Measurements from ENCODE around the gene ZC3H10. TPM values are rescaled to one million over a fixed set of nuclear protein-coding genes. Genes with fewer than 3 reads are reported as not detected.
A peak's percentile ranks its signal among the peaks of the same experiment; 100 is the strongest.
"Not testable (repeated sequence)": the region's sequence is repeated elsewhere in the genome, so short reads cannot be mapped to it uniquely, and the experiment has no call there.

Gene ZC3H10, protein sequence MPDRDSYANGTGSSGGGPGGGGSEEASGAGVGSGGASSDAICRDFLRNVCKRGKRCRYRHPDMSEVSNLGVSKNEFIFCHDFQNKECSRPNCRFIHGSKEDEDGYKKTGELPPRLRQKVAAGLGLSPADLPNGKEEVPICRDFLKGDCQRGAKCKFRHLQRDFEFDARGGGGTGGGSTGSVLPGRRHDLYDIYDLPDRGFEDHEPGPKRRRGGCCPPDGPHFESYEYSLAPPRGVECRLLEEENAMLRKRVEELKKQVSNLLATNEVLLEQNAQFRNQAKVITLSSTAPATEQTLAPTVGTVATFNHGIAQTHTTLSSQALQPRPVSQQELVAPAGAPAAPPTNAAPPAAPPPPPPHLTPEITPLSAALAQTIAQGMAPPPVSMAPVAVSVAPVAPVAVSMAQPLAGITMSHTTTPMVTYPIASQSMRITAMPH
- total RNA-seq = 10 to 100 TPM in 3 of 8 experiments, 1 to 10 TPM in 5; 5.8 to 11.7 (median 8.0) TPM

DNA sequence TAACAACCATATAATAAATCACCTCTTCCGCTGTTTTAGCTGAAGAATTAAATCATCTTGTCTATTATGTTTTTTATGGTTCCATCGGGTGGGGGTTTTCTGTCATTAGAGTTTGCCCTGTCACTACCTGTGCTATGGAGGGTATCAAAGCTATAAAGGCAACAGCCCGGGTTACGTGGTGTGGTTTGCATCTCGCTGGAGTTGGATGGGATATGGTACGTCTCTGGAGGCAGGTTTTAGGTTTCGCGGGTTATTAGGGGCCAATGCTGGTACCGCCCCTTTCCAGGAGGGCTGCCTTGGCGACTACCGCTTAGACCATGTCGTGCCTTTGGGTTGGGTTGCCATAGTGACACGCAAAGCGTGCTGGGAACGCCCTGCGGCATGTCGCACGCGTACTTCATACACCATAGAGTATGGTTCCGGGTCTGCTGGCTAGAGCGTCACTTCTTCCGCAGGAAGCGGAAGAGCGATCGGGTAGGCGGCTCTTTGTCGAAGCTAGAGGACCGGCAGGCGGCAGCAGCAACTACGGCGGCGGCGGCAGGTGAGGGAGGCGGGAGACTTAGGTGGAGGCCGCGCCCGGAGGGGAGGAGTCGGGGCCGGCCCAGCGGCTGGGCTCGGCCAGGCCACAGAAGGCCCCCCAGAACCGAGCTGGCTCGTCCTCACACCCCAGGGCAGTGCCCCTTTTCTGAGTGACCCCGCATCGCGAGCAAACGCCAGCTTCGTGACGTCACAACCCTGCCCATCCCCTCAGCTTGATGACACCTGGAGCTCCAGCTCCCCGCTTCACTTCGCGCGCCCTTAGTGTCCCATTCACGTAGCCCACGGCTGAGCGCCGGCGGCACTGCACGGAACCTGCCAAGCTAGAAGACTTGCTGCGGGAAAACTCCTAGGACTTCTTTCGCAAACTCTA is at the start of gene ZC3H10:
Gene ZC3H10 (plus strand): TSS at position 489 of the 910 bp plus-strand sequence. CDS start 2,297 bp downstream, outside the sequence.
- ATAC-seq (replicated peaks in 6 of 8) = peak; percentile 56 to 90 (median 88)
- in situ Hi-C loops (cut with MboI; ENCODE audit: low pct_unique_long_range_greater_than_20kb in 2 of 9, low sequenced_read_pairs in 9 of 9, unreplicated experiment in 9 of 9) = no loop called here
- Histone ChIP-seq H3K4me1 (replicated peaks in 1 of 2) (peaks cover 9 to 15% of the 10 kb centered on the region in 2 donors), H3K4me3 (peak within 1 kb of the TSS; percentile 73 to 95 (median 77)), H3K27ac (peak within 1 kb of the TSS; percentile 87 to 93)
- WGBS, 10 experiments = 0 to 1% (median 0%) methylated on average over 1 to 35 of the region's 61 CpGs; no CpG with 5 or more reads in 1 of the 10 experiments

DNA sequence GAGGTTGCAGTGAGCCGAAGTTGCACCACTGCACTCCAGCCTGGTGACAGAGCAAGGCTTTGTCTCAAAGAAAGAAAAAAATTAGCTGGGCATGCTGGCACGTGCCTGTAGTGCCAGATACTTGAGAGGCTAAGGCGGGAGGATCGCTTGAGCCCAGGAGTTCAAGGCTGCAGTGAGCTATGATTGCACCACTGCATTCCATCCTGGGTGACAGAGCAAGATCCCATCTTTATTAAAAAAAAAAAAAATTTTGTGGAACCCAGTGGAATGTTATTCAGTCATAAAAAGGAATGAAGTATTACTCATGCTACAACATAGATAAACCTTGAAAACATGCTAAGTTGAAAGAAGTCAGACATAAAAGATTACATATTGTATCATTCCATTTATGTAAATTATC is 46.4 kb upstream of the ZC3H10 start:
- H3K27ac ChIP-seq = no peak overlapping the region
- no peak for ATAC-seq (replicated peaks in 6 of 8)
- 15 to 83% (median 54%) methylated on average over 1 to 4 of the region's 4 CpGs; no CpG with 5 or more reads in 3 of the 10 experiments for WGBS, 10 experiments
- H3K4me3 ChIP-seq = no peak overlapping the region
- no peaks in the 10 kb centered on the region for H3K4me1 ChIP-seq (replicated peaks in 1 of 2)
- in situ Hi-C loops (cut with MboI; ENCODE audit: low pct_unique_long_range_greater_than_20kb in 2 of 9, low sequenced_read_pairs in 9 of 9, unreplicated experiment in 9 of 9) = no loop called here

DNA sequence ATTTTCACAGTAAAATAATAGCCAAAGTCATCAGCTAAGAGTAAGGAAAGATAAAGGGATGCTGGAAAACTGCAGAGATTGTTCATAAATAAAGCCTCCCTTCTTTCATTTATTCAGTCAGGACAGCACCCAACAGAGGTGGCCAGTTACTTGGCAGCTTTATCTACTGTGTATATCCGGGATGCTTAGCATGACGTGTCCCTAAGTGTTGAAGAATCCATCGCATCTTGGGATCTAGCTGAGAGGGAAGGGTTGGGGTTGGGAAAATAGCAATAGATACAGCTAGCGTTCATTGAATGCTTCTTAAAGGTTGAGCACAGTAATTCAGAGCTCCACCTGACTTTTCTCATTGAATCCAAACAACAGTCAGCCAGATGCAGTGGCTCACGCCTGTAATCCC is 43.7 kb upstream of the ZC3H10 start:
- WGBS, 10 experiments = 65 to 100% (median 79%) methylated on average over 2 to 4 of the region's 5 CpGs; no CpG with 5 or more reads in 2 of the 10 experiments
- in situ Hi-C loops (cut with MboI; ENCODE audit: low pct_unique_long_range_greater_than_20kb in 2 of 9, low sequenced_read_pairs in 9 of 9, unreplicated experiment in 9 of 9) = no loop called here

DNA sequence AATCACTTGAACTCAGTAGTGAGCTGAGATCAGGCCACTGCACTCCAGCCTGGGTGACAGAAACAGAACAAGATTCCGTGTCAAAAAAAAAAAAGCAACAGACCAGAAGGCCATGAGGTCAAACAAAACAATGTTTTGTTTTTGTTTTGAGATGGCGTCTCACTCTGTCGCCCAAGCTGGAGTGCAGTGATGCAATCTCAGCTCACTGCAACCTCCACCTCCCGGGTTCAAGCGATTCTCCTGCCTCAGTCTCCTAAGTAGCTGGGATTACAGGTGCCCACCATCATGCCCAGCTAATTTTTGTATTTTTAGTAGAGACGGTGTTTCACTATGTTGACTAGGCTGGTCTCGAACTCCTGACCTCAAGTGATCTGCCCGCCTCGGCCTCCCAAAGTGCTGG is 40.1 kb upstream of the ZC3H10 start:
- H3K4me3 ChIP-seq; ATAC-seq (replicated peaks in 6 of 8); H3K27ac ChIP-seq; in situ Hi-C loops (cut with MboI; ENCODE audit: low pct_unique_long_range_greater_than_20kb in 2 of 9, low sequenced_read_pairs in 9 of 9, unreplicated experiment in 9 of 9); H3K4me1 ChIP-seq (replicated peaks in 1 of 2): not testable (repeated sequence)
- WGBS, 10 experiments = 81 to 100% (median 97%) methylated on average over 1 to 7 of the region's 9 CpGs; no CpG with 5 or more reads in 2 of the 10 experiments

More for the DNA sequence above, 43.7 kb upstream of the ZC3H10 start:
- Histone ChIP-seq H3K27ac (no peak overlapping the region), H3K4me1 (replicated peaks in 1 of 2) (no peaks in the 10 kb centered on the region), H3K4me3 (no peak overlapping the region)
- no peak for ATAC-seq (replicated peaks in 6 of 8)

DNA sequence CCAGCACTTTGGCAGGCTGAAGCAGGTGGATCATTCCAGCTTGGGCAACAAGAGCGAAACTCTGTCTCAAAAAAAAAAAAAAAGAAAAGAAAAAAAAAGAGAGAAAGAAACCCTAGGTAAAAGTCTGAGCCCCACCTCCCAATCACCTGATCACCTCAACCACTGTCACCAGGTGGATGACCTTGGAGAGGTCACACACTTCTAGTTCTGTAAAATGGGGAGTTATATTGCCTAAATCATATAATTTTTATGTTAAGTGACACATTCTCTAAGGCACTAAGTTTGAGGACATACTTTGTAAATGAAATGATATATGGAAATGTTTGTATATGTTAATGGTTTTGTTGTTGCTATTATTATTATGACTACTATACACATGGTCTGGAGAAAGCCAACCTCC is 39.6 kb upstream of the ZC3H10 start:
- WGBS, 10 experiments = 100% methylated on average over 1 of the region's 1 CpG; no CpG with 5 or more reads in 6 of the 10 experiments

DNA sequence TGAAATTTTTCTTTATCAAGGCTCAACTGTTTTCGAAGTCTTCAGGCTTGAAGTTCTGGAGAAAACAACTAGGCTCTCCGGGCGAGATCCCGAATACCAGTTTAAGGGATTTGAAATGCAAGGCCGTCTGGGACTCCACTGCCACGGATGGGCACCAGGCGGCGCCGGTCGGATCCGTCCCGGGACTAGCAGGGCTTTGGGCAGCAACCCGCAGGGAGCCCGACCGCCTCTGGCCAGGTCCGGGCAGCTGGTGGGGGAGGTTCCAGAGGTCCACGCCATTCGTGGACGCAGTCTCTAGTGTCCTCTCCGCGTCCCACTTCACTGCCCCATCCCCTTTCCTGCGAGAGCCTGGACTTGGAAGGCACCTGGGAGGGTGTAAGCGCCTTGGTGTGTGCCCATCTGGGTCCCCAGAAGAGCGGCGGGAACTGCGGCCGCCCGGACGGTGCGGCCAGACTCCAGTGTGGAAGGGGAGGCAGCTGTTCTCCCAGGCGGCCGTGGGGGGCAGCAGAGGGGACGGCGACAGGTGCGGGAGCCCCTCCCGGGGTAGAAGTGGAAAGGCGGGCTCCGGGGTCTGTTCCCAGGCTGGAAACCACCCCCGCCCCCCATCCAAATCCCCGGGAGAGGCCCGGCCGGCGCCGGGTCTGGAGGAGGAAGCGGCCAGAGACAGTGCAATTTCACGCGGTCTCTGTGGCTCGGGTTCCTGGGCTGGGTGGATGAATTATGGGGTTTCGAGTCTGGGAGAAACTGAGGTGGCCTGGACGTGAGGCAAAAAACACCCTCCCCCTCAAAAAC is 38.9 kb upstream of the ZC3H10 start:
- 3 to 20% (median 5%) methylated on average over 2 to 12 of the region's 50 CpGs; no CpG with 5 or more reads in 3 of the 10 experiments for WGBS, 10 experiments
- ATAC-seq (replicated peaks in 6 of 8) = peak; percentile 77 to 88 (median 81)
- H3K4me3 ChIP-seq = peak overlapping the region; percentile 20 to 43 (median 38)
- peaks cover 4% of the 10 kb centered on the region in 2 donors for H3K4me1 ChIP-seq (replicated peaks in 1 of 2)
- no peak overlapping the region for H3K27ac ChIP-seq
- in situ Hi-C loops (cut with MboI; ENCODE audit: low pct_unique_long_range_greater_than_20kb in 2 of 9, low sequenced_read_pairs in 9 of 9, unreplicated experiment in 9 of 9) = no loop called here

More for the DNA sequence above, 39.6 kb upstream of the ZC3H10 start:
- H3K27ac ChIP-seq = no peak overlapping the region
- in situ Hi-C loops (cut with MboI; ENCODE audit: low pct_unique_long_range_greater_than_20kb in 2 of 9, low sequenced_read_pairs in 9 of 9, unreplicated experiment in 9 of 9) = no loop called here
- no peak for ATAC-seq (replicated peaks in 6 of 8)
- H3K4me1 ChIP-seq (replicated peaks in 1 of 2) = peaks cover 4% of the 10 kb centered on the region in 2 donors
- no peak overlapping the region for H3K4me3 ChIP-seq

DNA sequence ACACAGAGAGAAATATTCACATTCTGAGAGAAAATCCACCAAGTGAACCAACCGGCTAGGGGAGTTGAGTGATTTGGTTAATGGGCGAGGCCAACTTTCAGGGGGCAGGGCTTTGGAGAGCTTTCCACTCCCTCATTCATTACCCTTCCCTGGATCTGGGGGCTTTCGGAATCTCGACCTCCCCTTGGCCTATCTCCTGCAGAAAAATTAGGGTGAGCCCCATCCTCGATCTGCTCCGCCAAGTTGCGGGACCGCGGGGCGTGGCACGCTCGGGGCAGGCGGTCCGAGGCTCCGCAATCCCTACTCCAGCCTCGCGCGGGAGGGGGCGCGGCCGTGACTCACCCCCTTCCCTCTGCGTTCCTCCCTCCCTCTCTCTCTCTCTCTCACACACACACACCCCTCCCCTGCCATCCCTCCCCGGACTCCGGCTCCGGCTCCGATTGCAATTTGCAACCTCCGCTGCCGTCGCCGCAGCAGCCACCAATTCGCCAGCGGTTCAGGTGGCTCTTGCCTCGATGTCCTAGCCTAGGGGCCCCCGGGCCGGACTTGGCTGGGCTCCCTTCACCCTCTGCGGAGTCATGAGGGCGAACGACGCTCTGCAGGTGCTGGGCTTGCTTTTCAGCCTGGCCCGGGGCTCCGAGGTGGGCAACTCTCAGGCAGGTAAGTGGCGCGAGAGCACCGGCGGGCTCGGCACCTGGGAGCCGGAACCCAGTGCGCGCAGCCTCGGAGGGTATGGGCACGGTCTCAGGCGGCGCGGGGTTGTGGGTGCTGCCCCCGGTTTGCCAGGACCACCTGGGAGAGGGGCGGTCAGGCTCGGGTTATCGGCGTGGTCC is 38.1 kb upstream of the ZC3H10 start, which contains the start of gene ERBB3:
Gene ERBB3 (plus strand): TSS at position 443 of the 833 bp plus-strand sequence. CDS start 136 bp downstream, at position 579.
- 0 to 2% (median 0%) methylated on average over 3 to 31 of the region's 59 CpGs; no CpG with 5 or more reads in 5 of the 10 experiments for WGBS, 10 experiments
- in situ Hi-C loops (cut with MboI; ENCODE audit: low pct_unique_long_range_greater_than_20kb in 2 of 9, low sequenced_read_pairs in 9 of 9, unreplicated experiment in 9 of 9) = no loop called here
- peaks cover 4% of the 10 kb centered on the region in 2 donors for H3K4me1 ChIP-seq (replicated peaks in 1 of 2)
- H3K27ac ChIP-seq = no peak within 1 kb of the TSS
- H3K4me3 ChIP-seq = peak within 1 kb of the TSS; percentile 20 to 43 (median 38)
- peak; percentile 78 to 88 (median 86) for ATAC-seq (replicated peaks in 6 of 8)

DNA sequence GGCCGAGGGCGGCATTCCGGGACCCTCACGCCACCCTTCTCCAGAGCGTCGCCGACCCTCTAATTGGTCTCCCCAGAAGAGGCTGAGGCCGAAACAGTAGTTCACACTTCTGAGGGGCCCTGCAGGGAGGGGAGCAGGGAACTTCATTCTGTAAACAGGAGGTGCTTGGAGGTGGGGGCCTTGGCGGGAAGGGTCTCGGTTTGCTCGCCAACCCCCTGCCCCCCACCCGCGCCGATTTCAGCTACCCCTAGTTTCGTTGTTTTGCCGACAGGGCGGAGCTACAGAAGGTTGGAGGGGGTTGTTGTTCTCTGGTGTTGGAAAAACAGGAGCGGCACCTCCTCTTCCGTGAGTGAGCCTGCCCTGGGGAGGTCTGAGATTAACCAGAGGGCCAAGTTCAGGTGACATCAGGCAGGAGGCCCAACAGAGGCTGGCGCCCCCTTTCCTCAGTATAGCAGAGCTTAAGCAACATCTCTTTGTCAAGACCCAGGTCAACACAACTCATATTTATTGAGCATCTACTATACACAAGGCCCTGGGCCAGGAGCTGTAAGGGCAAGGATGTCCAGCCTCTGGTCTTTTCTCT is 37.4 kb upstream of the ZC3H10 start:
- peak overlapping the region in 4 of 5 donors; percentile 34 to 43 (median 38) for H3K4me3 ChIP-seq
- WGBS, 10 experiments = 0 to 80% (median 30%) methylated on average over 1 to 9 of the region's 20 CpGs; no CpG with 5 or more reads in 5 of the 10 experiments
- no peak overlapping the region for H3K27ac ChIP-seq
- H3K4me1 ChIP-seq (replicated peaks in 1 of 2) = peaks cover 4% of the 10 kb centered on the region in 2 donors
- in situ Hi-C loops (cut with MboI; ENCODE audit: low pct_unique_long_range_greater_than_20kb in 2 of 9, low sequenced_read_pairs in 9 of 9, unreplicated experiment in 9 of 9) = no loop called here
- no peak for ATAC-seq (replicated peaks in 6 of 8)

DNA sequence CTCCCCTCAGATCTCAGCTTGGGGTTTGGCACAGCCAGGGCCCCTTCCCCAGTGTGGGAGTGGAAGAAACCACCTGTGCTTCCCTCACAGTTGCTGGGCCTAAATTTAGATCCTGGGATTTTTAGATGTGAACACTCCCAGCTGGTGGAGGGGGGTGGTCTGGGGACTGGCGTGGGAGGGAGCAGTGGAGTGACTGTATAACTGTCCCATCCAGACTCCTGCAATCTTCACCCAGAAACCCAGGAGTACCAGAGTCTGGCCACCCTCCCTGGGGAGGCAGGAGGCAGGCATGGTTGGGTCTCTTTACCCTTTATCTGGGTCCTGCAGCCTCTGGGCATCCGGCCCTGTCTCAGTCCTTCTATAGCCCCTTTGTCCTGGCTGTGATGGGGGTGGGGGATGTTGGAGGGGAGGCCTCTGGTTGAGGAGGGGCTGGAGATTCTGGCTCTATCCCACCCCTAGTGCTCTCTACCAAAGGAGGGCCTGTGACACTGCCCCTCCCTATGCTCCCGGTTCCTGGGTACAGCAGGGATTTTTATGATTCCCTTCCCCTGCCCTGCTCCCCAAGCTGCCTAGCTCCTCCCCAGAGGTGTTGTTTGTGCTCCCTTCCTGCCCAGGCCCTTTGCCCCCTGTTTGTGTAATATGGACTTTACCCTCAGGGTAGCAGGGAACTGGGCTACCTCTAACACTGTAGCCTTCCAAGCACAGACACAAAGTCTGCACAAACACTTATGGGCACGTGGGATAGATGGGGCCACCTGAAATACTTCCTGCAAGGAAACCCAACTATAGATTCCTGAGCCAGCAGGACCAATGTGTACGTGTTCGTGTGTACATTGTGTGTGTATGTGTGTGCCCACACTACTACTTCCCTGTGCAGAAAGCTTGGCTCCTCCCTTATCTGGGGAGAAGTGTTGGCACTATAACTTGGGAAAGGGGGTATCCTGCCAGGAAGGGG is 36.4 kb upstream of the ZC3H10 start:
- ATAC-seq (replicated peaks in 6 of 8) = no peak
- H3K4me1 ChIP-seq (replicated peaks in 1 of 2) = peaks cover 4% of the 10 kb centered on the region in 2 donors
- no peak overlapping the region for H3K27ac ChIP-seq
- no peak overlapping the region for H3K4me3 ChIP-seq
- in situ Hi-C loops (cut with MboI; ENCODE audit: low pct_unique_long_range_greater_than_20kb in 2 of 9, low sequenced_read_pairs in 9 of 9, unreplicated experiment in 9 of 9) = no loop called here
- 45 to 85% (median 80%) methylated on average over 1 to 2 of the region's 6 CpGs; no CpG with 5 or more reads in 7 of the 10 experiments for WGBS, 10 experiments

DNA sequence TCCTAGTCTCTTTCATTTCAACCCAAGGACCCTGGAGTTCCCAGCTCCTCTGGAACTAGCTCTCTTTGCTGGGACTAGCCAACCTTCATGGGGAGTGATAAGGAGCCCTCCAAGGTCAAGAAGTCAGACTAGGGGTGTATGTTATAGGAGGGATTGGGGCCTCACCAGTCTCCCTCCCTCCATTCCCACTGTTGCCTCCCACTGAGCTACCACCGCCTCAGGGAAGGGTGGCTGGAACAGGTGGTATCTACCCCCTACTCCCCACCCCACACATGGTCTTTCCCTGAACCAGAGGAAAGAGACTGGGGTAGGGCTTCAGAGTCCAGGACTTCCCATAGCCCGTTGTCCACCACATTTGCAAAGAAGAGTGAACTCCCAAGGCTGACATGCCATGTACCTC is 35.7 kb upstream of the ZC3H10 start:
- H3K4me1 ChIP-seq (replicated peaks in 1 of 2) = peaks cover 4% of the 10 kb centered on the region in 2 donors
- no peak for ATAC-seq (replicated peaks in 6 of 8)
- no peak overlapping the region for H3K27ac ChIP-seq
- WGBS, 10 experiments = 80 to 83% methylated on average over 1 of the region's 2 CpGs; no CpG with 5 or more reads in 8 of the 10 experiments
- in situ Hi-C loops (cut with MboI; ENCODE audit: low pct_unique_long_range_greater_than_20kb in 2 of 9, low sequenced_read_pairs in 9 of 9, unreplicated experiment in 9 of 9) = no loop called here
- no peak overlapping the region for H3K4me3 ChIP-seq
